Non-pigmented ciliary epithelial cell (primary cell): ENCODE data around the gene PRDX6.
"Not testable (repeated sequence)": the region's sequence is repeated elsewhere in the genome, so short reads cannot be mapped to it uniquely, and the experiment has no call there.

Experiments
- DNase-seq: peaks from one replicate; pipeline ENCODE4 v3.0.0-alpha.2; 2010; ENCODE audit warnings: low read depth

Gene PRDX6

GRCh38 chr1:173469656-173470055 lies 7.5 kb upstream of the PRDX6 start:
- DNase-seq, result no peak

- DNase-seq, result no peak
Measured at GRCh38 chr1:173470608-173471007, 6.5 kb upstream of the PRDX6 start.

GRCh38 chr1:173473599-173474011 lies 3.5 kb upstream of the PRDX6 start:
- DNase-seq, result no peak

GRCh38 chr1:173474097-173474779 lies 2.9 kb upstream of the PRDX6 start:
- no peak for DNase-seq

GRCh38 chr1:173474780-173475421 lies 2.2 kb upstream of the PRDX6 start:
- DNase-seq, result not testable (repeated sequence)

GRCh38 chr1:173475564-173476196 lies 1.5 kb upstream of the PRDX6 start:
- DNase-seq, result no peak

GRCh38 chr1:173476197-173476664 lies 904 bp upstream of the PRDX6 start:
- DNase-seq, result no peak

GRCh38 chr1:173476665-173477285 lies 360 bp upstream of the PRDX6 start:
- no peak for DNase-seq

- peak; percentile 76 for DNase-seq
Measured at GRCh38 chr1:173478094-173478674, 1.0 kb downstream of the PRDX6 start.

GRCh38 chr1:173479649-173480048 lies 2.5 kb downstream of the PRDX6 start:
- DNase-seq, result no peak

- DNase-seq, result no peak
Measured at GRCh38 chr1:173481195-173481772, 4.1 kb downstream of the PRDX6 start.

- DNase-seq, result no peak
Measured at GRCh38 chr1:173482683-173483082, 5.5 kb downstream of the PRDX6 start.

GRCh38 chr1:173484276-173484675 lies 7.1 kb downstream of the PRDX6 start:
- no peak for DNase-seq

GRCh38 chr1:173485401-173485800 lies 8.3 kb downstream of the PRDX6 start:
- DNase-seq, result no peak

- no peak for DNase-seq
Measured at GRCh38 chr1:173488001-173488400, 10.9 kb downstream of the PRDX6 start.

GRCh38 chr1:173489149-173489600 lies 12.0 kb downstream of the PRDX6 start:
- no peak for DNase-seq

- DNase-seq, result no peak
Measured at GRCh38 chr1:173489929-173490328, 12.8 kb downstream of the PRDX6 start.

- no peak for DNase-seq
Measured at GRCh38 chr1:173491508-173491907, 14.4 kb downstream of the PRDX6 start.

GRCh38 chr1:173493125-173493524 lies 16.0 kb downstream of the PRDX6 start:
- DNase-seq, result not testable (repeated sequence)

GRCh38 chr1:173495609-173496267 lies 18.6 kb downstream of the PRDX6 start:
- DNase-seq, result no peak

- no peak for DNase-seq
Measured at GRCh38 chr1:173496757-173497320, 19.7 kb downstream of the PRDX6 start.
